Breast epithelium (tissue), 4 donors: ENCODE measurements around the gene TBXAS1. TPM values are rescaled to one million over a fixed set of nuclear protein-coding genes. Genes with fewer than 3 reads are reported as not detected.
"Not testable (repeated sequence)": the region's sequence is repeated elsewhere in the genome, so short reads cannot be mapped to it uniquely, and the experiment has no call there.

Source experiments
- DNase-seq, 2 donors: peaks; one replicate each; pipeline ENCODE4 v3.0.0-alpha.2; 2019; ENCODE audit warnings: low spot score in 2 of 2
- H3K27ac ChIP-seq, 2 donors: fragments of 200-600 bp; sonication (generic) in 1 of 2; one replicate each; pipeline ENCODE4 v1.5.1; 2016 to 2019; ENCODE audit warnings: mild to moderate bottlenecking in 1 of 2
- H3K27me3 ChIP-seq, 2 donors: fragments of 200-600 bp; sonication (generic) in 1 of 2; one replicate each; pipeline versions ENCODE4 v1.5.1 to v1.6.0; 2017 to 2019; ENCODE audit warnings: control low read depth in 1 of 2, mild to moderate bottlenecking in 1 of 2
- H3K36me3 ChIP-seq: fragments of 200-600 bp; one replicate; pipeline ENCODE4 v1.5.1; 2019
- H3K4me1 ChIP-seq, 2 donors: fragments of 200-600 bp; sonication (generic); one replicate each; pipeline ENCODE4 v1.5.1; 2016 to 2019; ENCODE audit warnings: control low read depth in 1 of 2
- H3K4me3 ChIP-seq, 3 donors: fragments of 200-600 bp; sonication (generic); 1 replicate in 2 of 3; 2 replicates in 1 of 3; pipeline ENCODE4 v1.5.1; 2016 to 2019; ENCODE audit warnings: mild to moderate bottlenecking in 3 of 3, moderate library complexity in 2 of 3
- H3K9me3 ChIP-seq, 2 donors: fragments of 200-600 bp; sonication (generic) in 1 of 2; one replicate each; pipeline ENCODE4 v1.5.1; 2016 to 2019; ENCODE audit warnings: control low read depth in 1 of 2
- POLR2A ChIP-seq: fragments of 450-650 bp; IDR thresholded peaks from one replicate; pipeline ENCODE4 v1.6.1; 2016; ENCODE audit warnings: antibody characterized with exemption, mild to moderate bottlenecking, moderate library complexity
- POLR2AphosphoS5 ChIP-seq, 3 donors: sonication (generic); formaldehyde crosslinking; IDR thresholded peaks; one replicate each; pipeline ENCODE4 v1.6.1; 2017; ENCODE audit warnings: antibody characterized with exemption in 3 of 3
- intact Hi-C: fragments of 100-400 bp; cut with DNase I; formaldehyde crosslinking; loops from one replicate; pipeline ENCODE4 v1.15.1; 2023; ENCODE audit warnings: low total_unique reads
- total RNA-seq, 3 donors: library from RNA; depleted of rRNA; stranded (reverse); fragments of >200 nt; gene quantifications; one replicate each; pipeline ENCODE4 v1.1.0, GENCODE V29; 2016
- TF ChIP-seq, protein P1 (sequence below), 3 donors: fragments of 450-650 bp; IDR thresholded peaks; one replicate each; pipeline ENCODE4 v1.5.1; 2016 to 2017; ENCODE audit warnings: antibody characterized with exemption in 3 of 3, mild to moderate bottlenecking in 3 of 3, moderate library complexity in 3 of 3

Gene TBXAS1
- total RNA-seq, 3 donors from 2014 or later = 17.7 to 59.8 (median 17.9) TPM

DNA sequence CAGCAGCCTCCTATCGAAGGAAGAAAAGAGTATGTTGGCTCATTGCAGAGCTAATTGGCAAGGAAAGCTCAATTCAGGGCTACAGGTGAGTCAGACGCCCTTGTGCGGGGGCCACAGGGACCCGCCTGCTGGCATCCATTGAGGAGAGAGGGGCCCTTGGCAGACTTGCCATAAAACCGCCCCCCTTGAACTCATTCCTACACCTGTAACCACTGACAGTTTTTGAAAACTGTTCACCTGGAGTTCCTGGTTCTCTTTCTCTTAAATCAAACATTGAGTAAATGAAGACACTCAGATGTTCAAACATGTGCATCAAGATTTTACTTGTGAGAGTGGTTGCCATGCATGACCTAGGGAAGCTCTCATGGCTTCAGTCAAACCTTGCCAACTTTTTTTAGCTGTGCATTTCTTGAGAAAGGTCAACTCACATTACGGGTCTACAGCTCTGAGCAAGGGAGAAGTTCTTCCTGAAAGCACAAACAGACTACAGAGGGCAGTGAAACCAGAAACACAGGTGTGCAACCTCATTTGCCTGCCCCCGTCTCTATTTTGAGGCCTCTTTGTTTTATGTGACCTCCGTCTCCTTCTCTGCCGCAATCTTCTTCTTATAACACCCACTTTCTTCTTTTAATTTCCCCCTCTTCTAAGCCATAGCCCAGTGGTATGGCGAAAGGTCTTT, 87.8 kb downstream of the TBXAS1 start:
- H3K36me3 ChIP-seq = no peaks in the 10 kb centered on the region
- peaks cover 5 to 6% of the 10 kb centered on the region in 2 donors for H3K4me1 ChIP-seq
- H3K4me3 ChIP-seq = no peak overlapping the region
- no peaks in the 10 kb centered on the region for H3K27me3 ChIP-seq
- DNase-seq = no peak
- intact Hi-C loops = no loop called here
- peak overlapping the region; percentile 64 to 73 for H3K27ac ChIP-seq
- TF ChIP-seq POLR2A (no peak), POLR2AphosphoS5 (IDR thresholded peaks at IDR 0.05) (no peak)
- TF ChIP-seq, protein P1, sequence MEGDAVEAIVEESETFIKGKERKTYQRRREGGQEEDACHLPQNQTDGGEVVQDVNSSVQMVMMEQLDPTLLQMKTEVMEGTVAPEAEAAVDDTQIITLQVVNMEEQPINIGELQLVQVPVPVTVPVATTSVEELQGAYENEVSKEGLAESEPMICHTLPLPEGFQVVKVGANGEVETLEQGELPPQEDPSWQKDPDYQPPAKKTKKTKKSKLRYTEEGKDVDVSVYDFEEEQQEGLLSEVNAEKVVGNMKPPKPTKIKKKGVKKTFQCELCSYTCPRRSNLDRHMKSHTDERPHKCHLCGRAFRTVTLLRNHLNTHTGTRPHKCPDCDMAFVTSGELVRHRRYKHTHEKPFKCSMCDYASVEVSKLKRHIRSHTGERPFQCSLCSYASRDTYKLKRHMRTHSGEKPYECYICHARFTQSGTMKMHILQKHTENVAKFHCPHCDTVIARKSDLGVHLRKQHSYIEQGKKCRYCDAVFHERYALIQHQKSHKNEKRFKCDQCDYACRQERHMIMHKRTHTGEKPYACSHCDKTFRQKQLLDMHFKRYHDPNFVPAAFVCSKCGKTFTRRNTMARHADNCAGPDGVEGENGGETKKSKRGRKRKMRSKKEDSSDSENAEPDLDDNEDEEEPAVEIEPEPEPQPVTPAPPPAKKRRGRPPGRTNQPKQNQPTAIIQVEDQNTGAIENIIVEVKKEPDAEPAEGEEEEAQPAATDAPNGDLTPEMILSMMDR (IDR thresholded peaks at IDR 0.05) = no peak
- H3K9me3 ChIP-seq = no peaks in the 10 kb centered on the region

DNA sequence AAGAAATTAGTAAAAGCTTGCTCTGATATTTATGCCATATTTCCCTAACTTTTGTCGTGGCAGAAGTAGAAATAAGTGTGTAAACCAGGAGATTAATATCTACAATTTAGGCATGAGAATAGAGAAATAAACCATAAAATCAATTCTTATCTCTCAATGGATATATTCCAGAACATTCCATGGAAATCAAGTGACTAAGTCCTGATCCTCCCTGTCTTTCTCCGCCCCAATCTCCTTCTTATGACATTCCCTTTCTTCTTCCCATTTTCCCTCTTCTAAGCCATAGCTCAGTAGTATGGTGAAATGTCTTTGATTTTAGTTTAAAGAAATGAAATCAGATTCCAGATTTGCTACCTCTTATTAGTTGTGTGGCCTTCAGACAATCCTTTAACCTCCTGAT, 88.8 kb downstream of the TBXAS1 start:
- Histone ChIP-seq H3K27ac (peak overlapping the region in 1 of 2 donors; percentile 21), H3K4me3 (no peak overlapping the region), H3K36me3 (no peaks in the 10 kb centered on the region), H3K4me1 (peaks cover 5 to 6% of the 10 kb centered on the region in 2 donors), H3K27me3 (no peaks in the 10 kb centered on the region), H3K9me3 (no peaks in the 10 kb centered on the region)
- TF ChIP-seq POLR2A (no peak), POLR2AphosphoS5 (IDR thresholded peaks at IDR 0.05) (no peak)
- TF ChIP-seq, protein P1 (IDR thresholded peaks at IDR 0.05) = no peak
- no peak for DNase-seq
- intact Hi-C loops = no loop called here

DNA sequence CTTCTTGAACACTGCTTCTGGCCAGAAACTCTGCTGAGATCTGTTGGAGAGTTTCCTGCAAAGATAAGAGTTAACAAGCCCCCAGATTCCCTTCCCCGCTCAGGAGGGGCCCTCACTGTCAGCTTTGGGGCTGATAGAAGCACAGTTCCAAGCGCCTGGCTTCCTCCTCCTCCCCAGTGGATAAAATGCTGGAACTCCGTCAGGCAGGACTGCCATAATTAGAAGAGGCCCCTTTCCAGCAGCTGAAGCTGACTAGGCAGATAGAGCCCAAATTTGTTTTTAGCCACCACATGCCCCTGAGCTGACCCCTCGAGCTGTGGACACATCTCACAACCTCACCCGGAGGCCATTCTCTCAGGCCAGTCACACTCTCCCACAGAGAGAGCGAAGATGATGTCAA, 89.4 kb downstream of the TBXAS1 start:
- intact Hi-C loops = no loop called here
- DNase-seq = no peak
- Histone ChIP-seq H3K36me3 (no peaks in the 10 kb centered on the region), H3K9me3 (no peaks in the 10 kb centered on the region), H3K4me1 (peaks cover 5 to 6% of the 10 kb centered on the region in 2 donors), H3K4me3 (no peak overlapping the region), H3K27me3 (no peaks in the 10 kb centered on the region), H3K27ac (peak overlapping the region in 1 of 2 donors; percentile 21)
- TF ChIP-seq, protein P1 (IDR thresholded peaks at IDR 0.05) = no peak
- TF ChIP-seq POLR2AphosphoS5 (IDR thresholded peaks at IDR 0.05) = peak in 1 of 3 donors; percentile 14

DNA sequence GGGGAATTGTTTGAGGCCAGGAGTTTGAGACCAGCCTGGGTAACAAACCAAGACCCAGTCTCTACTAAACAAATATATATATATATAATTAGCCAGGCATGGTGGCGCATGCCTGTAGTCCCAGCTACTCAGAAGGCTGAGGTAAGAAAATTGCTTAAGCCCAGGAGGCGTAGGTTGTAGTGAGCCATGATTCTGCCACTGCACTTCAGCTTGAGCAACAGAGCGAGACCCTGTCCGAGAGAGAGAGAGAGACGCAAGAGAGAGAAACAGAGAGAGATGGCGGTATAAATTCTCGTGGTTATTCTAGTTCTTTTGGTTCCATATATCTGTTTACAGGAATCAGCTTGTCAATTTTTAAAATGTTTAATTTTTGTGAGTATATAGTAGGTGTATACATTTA, 94.0 kb downstream of the TBXAS1 start:
- Histone ChIP-seq H3K27me3 (no peaks in the 10 kb centered on the region), H3K4me3 (no peak overlapping the region), H3K9me3 (peaks cover 0 to 4% of the 10 kb centered on the region in 2 donors), H3K4me1 (no peaks in the 10 kb centered on the region), H3K27ac (no peak overlapping the region), H3K36me3 (no peaks in the 10 kb centered on the region)
- intact Hi-C loops = no loop called here
- no peak for TF ChIP-seq POLR2AphosphoS5 (IDR thresholded peaks at IDR 0.05)
- TF ChIP-seq, protein P1 (IDR thresholded peaks at IDR 0.05) = no peak
- TF ChIP-seq POLR2A = no peak
- DNase-seq = no peak

DNA sequence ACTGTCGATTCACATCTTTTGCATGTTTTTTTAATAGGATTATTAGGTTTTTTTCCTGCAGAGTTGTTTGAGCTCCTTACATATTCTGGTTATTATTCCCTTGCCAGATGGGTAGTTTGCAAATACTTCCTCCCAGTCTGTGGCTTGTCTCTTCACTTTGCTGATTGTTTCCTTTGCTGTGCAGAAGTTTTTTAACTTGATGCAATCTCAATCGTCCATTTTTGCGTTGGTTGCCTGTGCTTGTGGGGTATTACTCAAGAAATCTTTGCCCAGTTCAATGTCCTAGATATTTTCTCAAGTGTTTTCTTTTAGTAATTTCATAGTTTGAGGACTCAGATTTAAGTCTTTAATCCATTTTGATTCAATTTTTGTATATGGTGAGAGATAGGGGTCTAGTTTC, 95.4 kb downstream of the TBXAS1 start:
- H3K9me3 ChIP-seq = peaks cover 0 to 4% of the 10 kb centered on the region in 2 donors
- no peak for TF ChIP-seq POLR2A
- TF ChIP-seq POLR2AphosphoS5 (IDR thresholded peaks at IDR 0.05) = no peak
- TF ChIP-seq, protein P1 (IDR thresholded peaks at IDR 0.05) = no peak
- no peak overlapping the region for H3K4me3 ChIP-seq
- DNase-seq = no peak
- H3K36me3 ChIP-seq = no peaks in the 10 kb centered on the region
- no peak overlapping the region for H3K27ac ChIP-seq
- no peaks in the 10 kb centered on the region for H3K4me1 ChIP-seq
- H3K27me3 ChIP-seq = no peaks in the 10 kb centered on the region
- intact Hi-C loops = no loop called here

DNA sequence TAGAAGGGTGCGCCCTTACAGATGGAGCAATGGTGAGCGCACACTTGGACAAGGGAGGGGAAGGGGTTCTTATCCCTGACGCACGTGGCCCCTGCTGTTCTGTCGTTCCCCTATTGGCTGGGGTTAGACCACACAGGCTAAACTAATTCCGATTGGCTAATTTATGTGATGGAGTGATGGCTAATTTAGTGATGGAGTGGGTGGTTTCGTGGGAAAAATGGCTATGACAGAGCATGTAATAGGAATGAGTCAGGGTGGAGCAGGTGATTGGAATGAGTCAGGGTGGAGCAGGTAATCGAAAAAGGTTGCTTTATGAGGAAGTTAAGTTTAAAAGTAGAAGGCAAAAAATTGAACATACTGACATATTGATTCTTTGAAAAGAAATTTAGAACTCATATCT, 100.2 kb downstream of the TBXAS1 start:
- intact Hi-C loops, H3K27me3 ChIP-seq, H3K36me3 ChIP-seq, H3K4me3 ChIP-seq, H3K27ac ChIP-seq, H3K9me3 ChIP-seq, H3K4me1 ChIP-seq, DNase-seq: not testable (repeated sequence)
